B cell (primary cell): Measurements from ENCODE around the gene PLCB1. TPM values are rescaled to one million over a fixed set of nuclear protein-coding genes. Genes with fewer than 3 reads are reported as not detected.

Experiments
- ATAC-seq: fragments of 200-7000 bp; cut with Tn5 transposase; one replicate; pipeline ENCODE4 v1.10.0; 2021; ENCODE audit warnings: low read depth, mild to moderate bottlenecking, moderate number of reproducible peaks, moderate library complexity
- CTCF ChIA-PET: fragments of 350-600 bp; sonication (Branson Sonifier 250); formaldehyde crosslinking; loops from one replicate; lab custom pipeline; 2021; ENCODE audit warnings: antibody characterized with exemption, inconsistent platforms; lab: Charles Lee
- POLR2A ChIA-PET: fragments of 350-600 bp; sonication (Branson Sonifier 250); formaldehyde crosslinking; loops from one replicate; lab custom pipeline; 2021; ENCODE audit warnings: antibody characterized with exemption; lab: Charles Lee
- DNase-seq: peaks from one replicate; pipeline ENCODE4 v3.0.0; 2013
- H2AFZ ChIP-seq: 2 replicates; pipeline ENCODE4 v1.6.1; 2012; ENCODE audit warnings: mild to moderate bottlenecking, low read depth, low read length; ENCODE audit not compliant: insufficient read depth, poor library complexity, severe bottlenecking
- H3K27ac ChIP-seq, 2 donors: 1 replicate in 1 of 2; 2 replicates in 1 of 2; pipeline ENCODE4 v1.5.1; 2012 to 2013; ENCODE audit warnings: low read length in 2 of 2, mild to moderate bottlenecking in 2 of 2, moderate library complexity in 1 of 2
- H3K27me3 ChIP-seq, 4 experiments: fragments of 200-600 bp in 1 of 4; sonication (generic) in 1 of 4; replicated peaks in 1 of 4; 1 replicate in 2 of 4; 2 replicates in 2 of 4; pipeline versions ENCODE4 v1.6.1 to v1.7.0; 2013 to 2016; ENCODE audit warnings: low read length in 3 of 4, mild to moderate bottlenecking in 2 of 4, mixed read lengths in 1 of 4, moderate library complexity in 1 of 4; ENCODE audit not compliant: insufficient read depth in 4 of 4, control insufficient read depth in 3 of 4; ENCODE audit errors: control extremely low read depth in 1 of 4
- H3K36me3 ChIP-seq, 2 experiments: replicated peaks in 1 of 2; 1 replicate in 1 of 2; 2 replicates in 1 of 2; pipeline versions ENCODE4 v1.6.1 to v1.7.1; 2013; ENCODE audit warnings: low read length in 1 of 2; ENCODE audit not compliant: insufficient read depth in 2 of 2, control insufficient read depth in 1 of 2; ENCODE audit errors: control extremely low read depth in 1 of 2, extremely low read depth in 1 of 2
- H3K4me1 ChIP-seq, 2 donors: fragments of 200-600 bp in 1 of 2; sonication (generic) in 1 of 2; 1 replicate in 1 of 2; 2 replicates in 1 of 2; pipeline versions ENCODE4 v1.5.1 to v1.6.1; 2013 to 2017; ENCODE audit warnings: low read length in 2 of 2; ENCODE audit not compliant: control insufficient read depth in 2 of 2, insufficient read depth in 2 of 2
- H3K4me2 ChIP-seq: replicated peaks from 2 replicates; pipeline ENCODE3; 2012; ENCODE audit warnings: mild to moderate bottlenecking, low read depth, low read length; ENCODE audit not compliant: poor library complexity, severe bottlenecking
- H3K4me3 ChIP-seq, 5 experiments: fragments of 200-600 bp in 1 of 5; sonication (generic) in 1 of 5; 1 replicate in 3 of 5; 2 replicates in 2 of 5; pipeline versions ENCODE4 v1.5.1 to v1.7.0; 2011 to 2016; ENCODE audit warnings: low read length in 4 of 5, mild to moderate bottlenecking in 4 of 5, low read depth in 2 of 5, control low read depth in 1 of 5, moderate library complexity in 1 of 5; ENCODE audit not compliant: insufficient read depth in 1 of 5; ENCODE audit errors: control extremely low read depth in 1 of 5, extremely low read depth in 1 of 5
- H3K79me2 ChIP-seq: fragments of 200-600 bp; sonication (generic); one replicate; pipeline ENCODE4 v1.6.0; 2016; ENCODE audit warnings: low read length; ENCODE audit not compliant: control insufficient read depth, insufficient read depth
- H3K9ac ChIP-seq: fragments of 200-600 bp; sonication (generic); 2 replicates; pipeline ENCODE4 v1.6.1; 2017; ENCODE audit warnings: mild to moderate bottlenecking, low read length, moderate library complexity
- H3K9me3 ChIP-seq, 3 donors: one replicate each; pipeline versions ENCODE4 v1.6.1 to v1.7.1; 2013; ENCODE audit warnings: low read length in 2 of 3; ENCODE audit not compliant: control insufficient read depth in 2 of 3, insufficient read depth in 1 of 3; ENCODE audit errors: control extremely low read depth in 1 of 3
- H4K20me1 ChIP-seq: 2 replicates; pipeline ENCODE4 v1.6.0; 2012; ENCODE audit warnings: mild to moderate bottlenecking, low read length; ENCODE audit not compliant: insufficient read depth, control insufficient read depth, poor library complexity, severe bottlenecking
- H3K27ac Mint-ChIP-seq: one replicate; pipeline ENCODE4 v1.8.0; 2021; ENCODE audit warnings: mixed read lengths
- H3K27me3 Mint-ChIP-seq: one replicate; pipeline ENCODE4 v1.8.0; 2021; ENCODE audit warnings: mixed read lengths
- H3K4me1 Mint-ChIP-seq: one replicate; pipeline ENCODE4 v1.8.0; 2021; ENCODE audit warnings: mixed read lengths
- H3K4me3 Mint-ChIP-seq: one replicate; pipeline ENCODE4 v1.8.0; 2021; ENCODE audit warnings: mixed read lengths
- H3K9me3 Mint-ChIP-seq: one replicate; pipeline ENCODE4 v1.8.0; 2022; ENCODE audit warnings: mixed read lengths; ENCODE audit not compliant: insufficient read depth
- EZH2 ChIP-seq: IDR thresholded peaks from 2 replicates; pipeline ENCODE4 v1.6.1; 2012; ENCODE audit warnings: borderline replicate concordance, low read depth, mild to moderate bottlenecking, moderate library complexity, low read length; ENCODE audit not compliant: insufficient read depth, poor library complexity, severe bottlenecking
- WGBS: methylation state at CpG from one replicate; pipeline ENCODE4 v1.1.5; 2013; ENCODE audit warnings: missing lambda C conversion rate; ENCODE audit not compliant: insufficient coverage; 5-methylcytosine and 5-hydroxymethylcytosine counted together
- intact Hi-C: fragments of 100-400 bp; cut with micrococcal nuclease; formaldehyde crosslinking; loops from one replicate; pipeline ENCODE4 v1.10.0; 2022
- polyA plus RNA-seq: library from polyadenylated mRNA; depleted of rRNA; stranded (reverse); fragments of >200 nt; gene quantifications from 2 replicates; pipeline ENCODE4 v1.2.3, GENCODE V29; 2012
- total RNA-seq, 2 donors: library from RNA; stranded (reverse); fragments of 120-200 nt in 1 of 2; gene quantifications; 1 replicate in 1 of 2; 2 replicates in 1 of 2; pipeline versions ENCODE4 v1.2.3 to v1.2.4, GENCODE V29; 2013 to 2022
- TF ChIP-seq, protein P1 (sequence below): fragments of 200-600 bp; IDR thresholded peaks from one replicate; pipeline ENCODE4 v1.8.0; 2022; ENCODE audit warnings: antibody characterized with exemption, mild to moderate bottlenecking

PLCB1 gene
- total and polyA plus RNA-seq, 2 donors (not counting 1 experiment from before 2014, with no cell fraction given), result 0.18 to 0.47 TPM

DNA sequence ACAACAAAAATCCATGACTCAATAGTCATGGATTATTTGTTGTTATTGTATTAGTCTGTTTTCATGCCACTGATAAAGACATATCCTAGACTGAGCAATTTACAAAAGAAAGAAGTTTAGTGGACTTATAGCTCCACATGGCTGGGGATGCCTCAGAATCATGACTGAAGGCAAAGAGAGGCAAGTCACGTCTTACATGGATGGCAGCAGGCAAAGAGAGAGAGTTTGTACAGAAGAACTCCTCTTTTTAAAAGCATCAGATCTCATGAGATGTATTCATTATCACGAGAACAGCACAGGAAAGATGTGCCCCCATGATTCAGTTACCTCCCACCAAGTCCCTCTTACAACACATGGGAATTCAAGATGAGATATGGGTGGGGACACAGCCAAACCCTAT, 792.5 kb downstream of the PLCB1 start:
- Histone ChIP-seq H3K4me1 (no peaks in the 10 kb centered on the region), H4K20me1 (no peaks in the 10 kb centered on the region), H3K9me3 (no peaks in the 10 kb centered on the region), H3K27ac (no peak overlapping the region), H3K4me3 (no peak overlapping the region), H3K79me2 (no peaks in the 10 kb centered on the region), H2AFZ (no peak overlapping the region), H3K4me2 (no peak overlapping the region), H3K27me3 (no peaks in the 10 kb centered on the region), H3K9ac (no peak overlapping the region), H3K36me3 (no peaks in the 10 kb centered on the region)
- no peak overlapping the region for H3K27ac Mint-ChIP-seq
- H3K27me3 Mint-ChIP-seq, result no peaks in the 10 kb centered on the region
- no peak overlapping the region for H3K4me3 Mint-ChIP-seq
- WGBS, result no CpG with 5 or more reads among the region's 2 CpGs
- ChIA-PET CTCF (no interaction called here), POLR2A (no interaction called here)
- H3K4me1 Mint-ChIP-seq, result no peaks in the 10 kb centered on the region
- TF ChIP-seq, protein P1, sequence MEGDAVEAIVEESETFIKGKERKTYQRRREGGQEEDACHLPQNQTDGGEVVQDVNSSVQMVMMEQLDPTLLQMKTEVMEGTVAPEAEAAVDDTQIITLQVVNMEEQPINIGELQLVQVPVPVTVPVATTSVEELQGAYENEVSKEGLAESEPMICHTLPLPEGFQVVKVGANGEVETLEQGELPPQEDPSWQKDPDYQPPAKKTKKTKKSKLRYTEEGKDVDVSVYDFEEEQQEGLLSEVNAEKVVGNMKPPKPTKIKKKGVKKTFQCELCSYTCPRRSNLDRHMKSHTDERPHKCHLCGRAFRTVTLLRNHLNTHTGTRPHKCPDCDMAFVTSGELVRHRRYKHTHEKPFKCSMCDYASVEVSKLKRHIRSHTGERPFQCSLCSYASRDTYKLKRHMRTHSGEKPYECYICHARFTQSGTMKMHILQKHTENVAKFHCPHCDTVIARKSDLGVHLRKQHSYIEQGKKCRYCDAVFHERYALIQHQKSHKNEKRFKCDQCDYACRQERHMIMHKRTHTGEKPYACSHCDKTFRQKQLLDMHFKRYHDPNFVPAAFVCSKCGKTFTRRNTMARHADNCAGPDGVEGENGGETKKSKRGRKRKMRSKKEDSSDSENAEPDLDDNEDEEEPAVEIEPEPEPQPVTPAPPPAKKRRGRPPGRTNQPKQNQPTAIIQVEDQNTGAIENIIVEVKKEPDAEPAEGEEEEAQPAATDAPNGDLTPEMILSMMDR, result no peak
- no peak for TF ChIP-seq EZH2
- no peak for DNase-seq
- no peak for ATAC-seq
- intact Hi-C loops, result no loop called here
- no peaks in the 10 kb centered on the region for H3K9me3 Mint-ChIP-seq

DNA sequence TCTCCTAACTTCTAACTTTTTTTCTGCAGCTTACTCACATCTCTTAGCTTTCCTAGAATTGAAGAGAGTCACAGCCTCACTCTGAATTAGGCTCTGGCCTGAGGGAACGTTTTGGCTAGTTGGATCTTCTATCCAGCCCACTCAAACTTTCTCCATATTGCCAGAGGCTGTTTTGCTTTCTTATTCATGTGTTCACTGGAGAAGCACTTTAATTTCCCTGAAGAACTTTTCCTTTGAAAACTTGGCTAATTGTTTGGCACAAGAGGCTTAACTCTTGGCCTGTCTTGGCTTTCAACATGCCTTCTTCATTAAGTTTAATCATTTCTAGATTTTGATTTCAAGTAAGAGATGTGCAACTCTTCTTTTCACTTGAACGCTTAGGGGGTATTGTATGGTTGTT, 798.7 kb downstream of the PLCB1 start:
- Mint-ChIP-seq H3K9me3 (no peaks in the 10 kb centered on the region), H3K27ac (no peak overlapping the region), H3K4me3 (no peak overlapping the region), H3K4me1 (no peaks in the 10 kb centered on the region), H3K27me3 (no peaks in the 10 kb centered on the region)
- Histone ChIP-seq H3K9me3 (peaks cover 0 to 3% (median 0%) of the 10 kb centered on the region in 3 donors), H3K36me3 (no peaks in the 10 kb centered on the region), H3K4me2 (no peak overlapping the region), H3K9ac (no peak overlapping the region), H4K20me1 (no peaks in the 10 kb centered on the region), H3K4me3 (no peak overlapping the region), H3K27ac (no peak overlapping the region), H2AFZ (no peak overlapping the region), H3K4me1 (no peaks in the 10 kb centered on the region), H3K79me2 (no peaks in the 10 kb centered on the region), H3K27me3 (no peaks in the 10 kb centered on the region)
- intact Hi-C loops, result no loop called here
- no peak for TF ChIP-seq EZH2
- TF ChIP-seq, protein P1, result no peak
- POLR2A ChIA-PET, result no interaction called here
- DNase-seq (no peak), ATAC-seq (no peak)
- CTCF ChIA-PET, result no interaction called here
- 40% methylated on average over 1 of the region's 2 CpGs for WGBS
